A549 (cell line): ENCODE results near the gene PPP1R15A.

Experiments used
- CBX8 ChIP-seq: fragments of 200-600 bp; sonication (generic); IDR thresholded peaks from 2 replicates; pipeline ENCODE4 v1.6.1; 2016
- CEBPB ChIP-seq, 2 experiments: fragments of >200 bp in 1 of 2; sonication (Bioruptor Twin) in 1 of 2; formaldehyde crosslinking in 1 of 2; IDR thresholded peaks; 2 replicates each; pipeline ENCODE4 v1.6.1; 2012 to 2016
- GATA3 ChIP-seq: IDR thresholded peaks from 2 replicates; pipeline ENCODE4 v1.6.1; 2012; ENCODE audit warnings: borderline replicate concordance
- HOXA7 ChIP-seq: fragments of 250-450 bp; sonication (Bioruptor Pico); IDR thresholded peaks from 2 replicates; pipeline ENCODE4 v1.5.0; 2020; ENCODE audit warnings: mild to moderate bottlenecking, moderate library complexity
- POLR2A ChIP-seq: IDR thresholded peaks from 2 replicates; pipeline ENCODE4 v1.6.1; 2012; ENCODE audit warnings: mild to moderate bottlenecking, low read length
- TF ChIP-seq, protein P1 (sequence below): fragments of >200 bp; sonication (Bioruptor Twin); formaldehyde crosslinking; IDR thresholded peaks from 3 replicates; pipeline ENCODE4 v1.5.1; 2016

DNA sequence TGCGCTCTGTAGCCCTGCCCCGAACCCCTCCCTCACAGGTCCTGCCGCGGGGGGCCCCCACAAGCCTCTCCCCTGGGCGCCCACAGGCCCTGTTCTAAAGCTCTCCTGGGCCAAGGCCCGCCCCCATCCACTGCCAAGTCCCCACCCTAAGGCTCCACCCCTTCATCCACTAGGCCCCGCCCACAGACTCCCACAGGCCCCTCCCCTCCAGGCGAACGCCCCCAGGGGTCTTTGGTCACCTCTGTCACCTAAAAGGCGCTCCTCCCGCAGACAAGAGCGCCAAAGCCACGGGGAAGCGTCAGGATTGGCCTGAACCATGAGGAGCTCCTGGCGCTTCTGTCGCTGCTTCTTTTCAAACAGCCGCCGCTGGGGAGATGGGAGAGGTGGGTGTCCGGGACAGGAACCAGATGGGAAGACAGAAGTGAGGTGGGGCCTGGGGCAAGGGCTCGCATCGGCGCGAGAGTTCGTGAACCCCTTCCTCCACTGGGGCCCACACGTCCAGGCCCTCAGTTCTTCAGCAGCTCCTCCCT, 24.0 kb downstream of the PPP1R15A start:
- no peak for TF ChIP-seq POLR2A
- TF ChIP-seq, protein P1, sequence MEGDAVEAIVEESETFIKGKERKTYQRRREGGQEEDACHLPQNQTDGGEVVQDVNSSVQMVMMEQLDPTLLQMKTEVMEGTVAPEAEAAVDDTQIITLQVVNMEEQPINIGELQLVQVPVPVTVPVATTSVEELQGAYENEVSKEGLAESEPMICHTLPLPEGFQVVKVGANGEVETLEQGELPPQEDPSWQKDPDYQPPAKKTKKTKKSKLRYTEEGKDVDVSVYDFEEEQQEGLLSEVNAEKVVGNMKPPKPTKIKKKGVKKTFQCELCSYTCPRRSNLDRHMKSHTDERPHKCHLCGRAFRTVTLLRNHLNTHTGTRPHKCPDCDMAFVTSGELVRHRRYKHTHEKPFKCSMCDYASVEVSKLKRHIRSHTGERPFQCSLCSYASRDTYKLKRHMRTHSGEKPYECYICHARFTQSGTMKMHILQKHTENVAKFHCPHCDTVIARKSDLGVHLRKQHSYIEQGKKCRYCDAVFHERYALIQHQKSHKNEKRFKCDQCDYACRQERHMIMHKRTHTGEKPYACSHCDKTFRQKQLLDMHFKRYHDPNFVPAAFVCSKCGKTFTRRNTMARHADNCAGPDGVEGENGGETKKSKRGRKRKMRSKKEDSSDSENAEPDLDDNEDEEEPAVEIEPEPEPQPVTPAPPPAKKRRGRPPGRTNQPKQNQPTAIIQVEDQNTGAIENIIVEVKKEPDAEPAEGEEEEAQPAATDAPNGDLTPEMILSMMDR = no peak
- no peak for TF ChIP-seq CBX8
- no peak for TF ChIP-seq GATA3
- no peak for TF ChIP-seq HOXA7 (CRISPR knock-in tag)
- no peak for TF ChIP-seq CEBPB (IDR thresholded peaks at IDR 0.05)
